Forelimb muscle (tissue), 1 donor: Measurements from ENCODE around the gene NRG3. TPM values are rescaled to one million over a fixed set of nuclear protein-coding genes. Genes with fewer than 3 reads are reported as not detected.

ENCODE experiments used
- DNase-seq: peaks from one replicate; pipeline ENCODE4 v3.0.0-alpha.2; 2013; ENCODE audit warnings: low read depth
- polyA plus RNA-seq: library from polyadenylated mRNA; unstranded; fragments of 120-200 nt; gene quantifications from one replicate; pipeline ENCODE4 v1.2.1, GENCODE V29; 2013; ENCODE audit not compliant: insufficient read length

The NRG3 gene
- polyA plus RNA-seq, 1 donor = 0.06 TPM

DNA sequence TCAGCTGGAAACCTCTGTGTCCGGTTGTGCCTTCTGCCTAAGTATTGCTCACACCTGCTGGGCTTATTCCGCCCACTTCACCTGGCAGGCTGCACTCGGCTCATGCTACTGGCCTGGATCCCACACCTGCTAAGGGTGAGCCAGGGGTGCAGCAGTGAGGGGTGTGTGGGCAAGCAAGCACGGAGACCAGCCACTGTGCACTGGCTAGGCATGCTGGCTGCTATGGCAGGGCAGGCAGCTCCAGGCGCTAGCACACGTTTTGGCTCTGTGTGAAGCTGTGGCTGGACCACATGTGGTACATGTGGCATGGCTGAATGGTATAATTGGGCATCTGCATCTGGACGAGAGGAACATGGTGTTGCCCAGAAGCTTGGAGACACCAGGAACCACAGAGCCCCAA is 940.7 kb downstream of the NRG3 start:
- no peak for DNase-seq

DNA sequence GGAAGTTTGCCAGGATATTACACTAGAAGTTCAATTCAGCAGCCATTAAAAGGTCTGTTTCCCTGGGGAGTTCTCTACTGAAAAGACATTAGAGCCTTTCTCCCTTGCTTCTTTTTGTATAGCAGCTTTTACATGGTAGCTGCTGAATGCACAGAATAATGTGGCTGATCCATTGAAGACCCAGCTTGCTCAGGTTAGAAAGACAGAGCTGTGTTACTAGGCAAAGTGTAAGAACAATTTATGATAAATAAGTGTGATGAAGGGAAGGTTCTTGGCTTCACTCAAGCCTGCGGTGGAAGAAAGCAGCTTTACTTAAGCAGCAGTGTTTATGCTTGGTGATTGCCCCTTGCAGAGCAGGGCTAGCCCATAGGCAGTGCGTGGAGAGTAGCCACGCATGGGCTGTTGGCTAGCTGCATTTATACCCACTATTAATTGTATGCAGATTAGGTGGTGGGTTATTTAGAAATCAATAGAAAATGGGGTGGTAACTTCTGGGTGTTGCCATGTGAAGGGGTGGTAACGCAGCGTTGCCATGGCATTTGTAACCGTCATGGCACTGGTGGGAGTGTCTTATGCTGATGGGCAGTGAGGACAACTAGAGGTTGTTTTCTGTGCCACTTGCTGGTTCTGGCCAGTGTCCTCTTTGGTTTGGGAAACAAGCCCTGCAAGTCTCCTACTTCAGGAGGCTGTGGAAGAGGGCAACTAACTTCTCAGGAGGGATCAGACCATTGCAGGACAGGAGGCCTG is 942.9 kb downstream of the NRG3 start:
- DNase-seq = no peak

DNA sequence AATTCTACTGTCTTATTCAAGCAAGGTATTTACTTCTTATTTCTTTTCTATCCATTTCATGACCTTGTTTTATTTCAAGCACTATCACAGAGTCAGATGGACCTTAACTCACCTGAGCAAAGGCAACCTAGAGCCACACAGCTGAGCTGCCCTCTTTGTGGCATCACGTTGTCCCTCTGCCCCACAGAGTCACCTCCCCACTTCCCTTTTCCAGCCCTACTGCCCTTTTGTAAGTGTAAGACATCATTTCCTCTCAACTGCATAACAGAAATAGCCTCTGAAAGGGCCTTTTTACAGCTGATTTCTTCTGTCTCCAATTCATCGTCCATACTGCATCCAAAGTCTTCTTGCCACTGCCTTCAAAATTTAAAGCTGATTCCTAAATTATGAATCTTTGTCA is 946.0 kb downstream of the NRG3 start:
- DNase-seq = no peak

DNA sequence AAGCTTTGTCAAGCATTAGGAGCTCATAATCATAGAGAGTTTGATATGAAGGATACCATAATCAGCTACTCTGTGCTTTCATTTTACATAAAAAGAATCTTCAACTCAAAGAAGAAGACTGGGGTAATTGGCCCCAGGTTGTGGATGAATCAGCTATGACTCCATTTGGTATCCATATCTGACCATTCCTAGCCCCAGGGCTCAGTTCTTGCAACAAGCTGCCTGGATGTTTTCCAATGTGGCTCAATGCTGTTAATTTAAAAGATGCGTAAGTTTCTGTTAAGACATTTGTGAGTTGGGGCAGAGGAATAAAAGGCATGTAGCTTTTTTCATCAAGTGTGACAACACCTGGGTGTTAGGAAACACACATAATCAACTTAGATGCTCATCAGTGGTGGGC is 951.1 kb downstream of the NRG3 start:
- DNase-seq = no peak

DNA sequence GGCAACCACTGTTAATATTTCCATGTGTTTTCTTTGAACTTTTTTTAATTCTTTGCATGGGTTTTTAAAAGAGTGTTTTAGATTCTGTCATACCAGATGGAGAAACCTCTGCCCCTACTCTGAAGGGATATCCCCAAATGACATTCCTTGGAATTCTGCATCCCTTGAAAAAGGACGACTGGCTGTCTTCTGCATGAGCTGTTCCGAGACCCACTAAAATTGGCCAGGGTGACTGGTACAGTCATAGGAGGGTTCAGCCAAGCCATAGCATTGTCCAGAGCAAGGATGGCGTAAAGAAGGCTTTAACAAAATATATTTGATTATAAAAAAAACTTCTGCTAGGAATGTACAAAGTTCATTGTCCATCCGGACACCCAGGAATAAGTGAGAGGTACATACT is 952.9 kb downstream of the NRG3 start:
- DNase-seq = no peak

DNA sequence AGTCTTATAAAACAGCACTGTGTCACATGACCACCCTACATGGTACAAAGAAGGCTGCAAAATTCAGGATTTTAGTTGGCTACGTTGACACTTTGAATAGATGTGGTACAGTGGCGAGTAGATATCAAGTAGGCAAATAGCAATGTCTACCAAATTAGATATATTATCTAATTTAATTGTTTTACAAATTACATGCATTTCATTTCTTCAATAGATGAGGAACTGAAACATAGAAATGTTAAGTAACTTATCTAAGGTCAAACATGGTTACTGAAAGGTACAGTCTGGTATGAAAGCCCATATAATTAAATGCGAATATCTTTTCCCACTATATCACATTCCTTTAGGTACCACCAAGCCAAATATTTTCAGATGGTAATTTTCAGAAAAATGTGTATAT is 972.2 kb downstream of the NRG3 start:
- no peak for DNase-seq

DNA sequence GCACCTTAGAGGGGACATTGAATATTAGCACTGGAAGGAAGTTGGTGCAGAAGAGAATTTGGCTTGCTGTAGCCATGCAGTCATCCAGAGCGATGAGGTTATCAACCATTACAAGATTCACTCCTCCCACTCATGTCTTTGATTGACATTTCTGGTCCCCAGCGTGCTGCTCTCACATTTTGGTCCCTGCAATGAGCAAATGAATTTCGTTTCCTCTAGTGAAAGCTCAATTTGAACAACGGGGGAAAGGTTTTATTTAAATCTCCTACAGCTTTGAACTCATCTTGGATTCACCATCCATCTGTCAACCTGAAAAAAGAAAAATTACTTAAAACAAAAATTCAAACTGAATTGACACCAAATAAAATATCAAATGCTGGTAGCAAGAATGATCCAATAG is 975.2 kb downstream of the NRG3 start:
- no peak for DNase-seq

DNA sequence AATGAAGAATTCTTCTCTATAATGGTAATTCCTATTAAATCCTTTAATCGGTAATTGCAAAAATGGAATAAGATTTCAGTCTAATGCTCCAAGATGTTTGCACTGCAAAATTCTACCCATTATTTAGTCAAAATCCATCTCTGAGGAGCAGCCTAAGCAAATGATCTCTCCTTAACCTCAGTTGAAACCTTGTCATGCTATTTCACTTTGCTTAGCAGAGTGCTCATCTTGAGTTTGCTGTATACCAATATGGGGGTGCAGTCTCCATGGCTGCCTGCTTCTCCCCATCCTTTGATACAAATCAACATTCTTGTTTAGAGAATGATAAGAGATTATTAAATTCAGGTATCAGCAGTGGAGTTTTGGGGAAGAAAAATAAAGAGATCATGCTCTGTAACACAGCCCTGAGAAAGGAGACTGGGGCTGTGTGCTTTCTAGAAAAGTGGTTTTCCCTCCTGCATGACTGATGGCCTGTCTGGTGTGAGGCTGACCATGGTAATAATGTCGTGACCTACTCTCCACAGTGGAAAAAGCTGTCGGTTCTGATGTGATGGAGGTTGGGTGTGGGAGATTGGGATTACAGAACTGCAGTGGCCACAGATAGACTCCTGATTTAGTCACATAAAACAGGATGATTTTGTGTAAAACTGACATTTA is 982.1 kb downstream of the NRG3 start:
- no peak for DNase-seq

DNA sequence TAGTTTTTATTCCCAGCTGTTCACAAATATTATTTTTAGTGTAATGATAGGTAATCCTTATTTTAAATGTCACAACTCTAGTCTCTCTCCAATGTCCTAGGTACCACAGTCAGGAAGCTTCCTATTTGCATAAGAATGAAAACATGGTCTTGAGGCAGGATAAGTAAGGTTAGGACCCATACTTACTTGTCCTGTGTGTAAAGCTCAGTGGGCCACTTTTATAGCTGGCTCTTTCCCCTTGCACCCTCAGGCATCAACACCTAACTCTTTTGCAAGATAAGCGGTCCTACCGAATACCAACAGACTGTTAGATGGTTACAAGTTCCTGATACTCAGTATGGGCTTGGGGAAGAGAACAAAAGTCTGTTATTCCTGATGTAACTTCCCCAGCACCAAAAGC is 986.9 kb downstream of the NRG3 start:
- no peak for DNase-seq

DNA sequence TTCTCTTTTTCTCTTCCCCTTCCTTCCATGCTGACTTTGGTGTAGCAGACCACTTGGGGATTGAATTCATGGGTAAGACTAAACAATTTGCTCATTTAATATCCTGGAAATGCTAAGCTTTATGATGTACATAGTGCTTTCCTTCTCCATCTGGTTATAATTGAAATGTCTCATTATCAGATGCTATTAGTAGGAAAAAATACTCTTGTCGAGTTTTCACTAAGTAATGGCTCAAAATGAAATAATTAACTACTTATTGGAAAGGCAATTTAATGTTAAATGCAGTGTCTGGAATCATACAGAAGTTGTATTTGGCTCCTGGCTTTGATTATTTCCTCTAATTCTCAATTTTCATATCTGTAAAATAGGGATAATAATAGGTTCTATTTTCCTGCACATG is 990.4 kb downstream of the NRG3 start:
- DNase-seq = no peak

DNA sequence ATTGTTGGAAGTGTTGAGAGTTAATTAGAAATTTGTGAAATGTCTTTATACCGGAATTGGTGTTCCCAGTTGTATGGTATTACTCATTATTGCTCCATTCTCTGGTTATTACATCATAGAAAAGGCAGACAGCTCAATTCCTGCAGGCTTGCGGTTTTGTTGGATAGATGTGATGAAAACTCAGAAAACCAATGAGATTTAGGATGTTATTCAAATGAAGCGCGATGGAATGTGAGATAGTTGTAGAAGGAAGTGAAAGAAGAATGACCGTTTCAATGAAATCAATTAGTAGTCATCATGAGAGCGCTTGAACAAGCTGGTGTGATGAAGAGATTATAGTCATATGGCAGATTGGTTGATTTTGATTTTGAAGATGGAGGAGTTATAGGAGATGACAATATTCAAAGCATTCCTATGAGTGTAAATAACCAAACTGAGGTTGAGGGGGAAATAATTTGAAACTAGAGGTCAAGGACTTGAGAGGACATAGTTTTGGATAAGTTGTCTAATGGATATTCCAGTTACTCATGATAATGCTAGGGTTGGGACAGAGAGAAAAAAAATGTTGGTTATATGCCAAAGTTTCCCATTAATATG is 991.5 kb downstream of the NRG3 start:
- no peak for DNase-seq

DNA sequence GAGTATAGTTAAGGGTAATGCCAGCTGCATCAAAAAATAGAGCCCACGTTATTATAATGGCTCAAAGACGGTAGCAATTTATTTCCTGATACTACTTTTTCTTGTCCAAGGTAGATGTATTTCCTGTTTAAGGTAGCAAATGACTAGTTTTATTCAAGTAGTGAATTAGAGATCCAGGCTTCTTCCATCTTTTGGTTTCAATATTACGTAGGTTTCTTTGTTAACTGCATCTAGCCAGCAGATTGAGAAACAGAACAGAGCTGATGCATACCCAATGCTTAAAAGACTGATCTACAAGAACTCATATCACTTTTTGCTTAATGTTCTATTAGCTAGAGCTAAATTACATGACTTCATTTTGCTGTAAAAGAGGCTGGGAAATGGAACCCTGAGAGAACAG is 992.1 kb downstream of the NRG3 start:
- DNase-seq = no peak

DNA sequence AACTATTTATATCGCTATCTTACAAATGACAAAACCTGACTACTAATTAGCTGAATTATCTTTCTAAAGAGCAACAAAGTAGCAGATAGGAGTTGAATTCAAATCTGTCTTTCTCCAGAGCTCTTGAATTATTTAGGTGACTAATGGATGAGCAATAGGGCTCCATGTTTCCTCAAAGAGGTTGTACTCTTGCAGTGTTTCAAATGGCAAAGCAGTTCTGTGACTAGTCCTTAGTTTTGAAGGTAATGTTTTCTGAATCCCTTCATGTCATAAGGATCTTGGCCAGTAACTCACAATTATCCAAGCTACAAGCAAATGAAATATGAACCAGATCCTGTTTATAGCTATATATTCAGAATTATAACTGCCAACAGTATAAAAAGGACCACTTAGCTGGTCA is 999.7 kb downstream of the NRG3 start:
- DNase-seq = no peak

DNA sequence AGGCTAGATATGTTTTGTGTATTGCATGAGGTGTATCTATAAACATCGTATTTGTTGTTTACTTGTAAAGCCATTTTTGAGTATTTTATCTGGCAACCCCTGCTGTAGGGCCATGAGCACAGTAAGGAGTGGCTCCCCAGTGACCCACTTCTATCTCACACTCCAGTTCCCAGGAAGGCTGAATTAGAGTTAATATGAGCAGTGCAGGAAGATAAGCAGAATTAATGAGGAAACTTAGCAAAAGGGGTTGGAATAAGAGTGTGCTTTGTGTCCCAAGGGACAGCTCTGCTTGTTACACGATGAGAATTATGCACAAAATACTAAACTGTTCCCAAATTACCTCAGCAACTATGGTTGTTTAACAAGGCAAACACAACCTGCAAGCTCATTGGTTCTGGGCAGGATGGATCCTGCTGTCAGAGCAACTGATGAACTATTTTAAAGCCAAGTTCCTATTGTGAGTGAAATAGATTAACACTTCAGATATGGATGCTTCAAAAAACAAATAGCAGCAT is 1005.8 kb downstream of the NRG3 start:
- DNase-seq = no peak

DNA sequence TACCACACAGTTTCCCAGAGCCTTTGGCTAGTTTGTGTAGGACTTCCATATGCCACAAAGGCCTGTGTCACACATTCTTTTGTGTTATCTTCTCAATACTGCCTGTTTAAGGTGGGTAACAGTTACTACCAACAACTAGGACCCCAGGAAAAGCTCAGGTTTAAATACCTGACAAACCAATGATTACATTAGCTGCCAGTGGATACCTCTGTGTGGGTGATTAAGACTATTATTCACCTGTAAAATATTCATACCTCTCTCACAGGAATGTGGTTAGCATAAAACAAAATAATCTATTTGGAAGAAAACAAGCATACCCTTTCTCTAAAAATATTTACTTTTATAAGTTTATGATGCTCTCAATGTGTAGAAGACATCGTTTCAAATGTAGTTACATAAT is 1007.7 kb downstream of the NRG3 start:
- DNase-seq = no peak

DNA sequence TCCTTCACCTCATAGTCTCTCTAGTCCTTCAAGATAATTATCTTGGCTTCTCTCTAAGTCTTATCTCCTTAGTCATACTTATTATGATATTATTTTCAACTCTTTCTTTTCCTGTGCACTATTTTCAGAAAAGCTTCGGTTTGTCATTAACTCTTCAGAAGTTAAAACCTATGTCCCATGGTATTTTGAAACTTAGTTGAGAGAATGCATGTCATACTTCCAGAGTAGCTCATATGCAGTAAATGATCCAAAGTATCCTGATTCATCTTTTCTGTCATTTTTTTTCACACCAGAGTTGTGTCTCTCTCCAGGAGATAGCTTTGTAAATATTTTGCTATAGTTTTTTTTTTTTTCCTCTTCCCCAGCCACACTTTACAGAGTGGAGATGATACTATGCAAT is 1008.6 kb downstream of the NRG3 start:
- no peak for DNase-seq

DNA sequence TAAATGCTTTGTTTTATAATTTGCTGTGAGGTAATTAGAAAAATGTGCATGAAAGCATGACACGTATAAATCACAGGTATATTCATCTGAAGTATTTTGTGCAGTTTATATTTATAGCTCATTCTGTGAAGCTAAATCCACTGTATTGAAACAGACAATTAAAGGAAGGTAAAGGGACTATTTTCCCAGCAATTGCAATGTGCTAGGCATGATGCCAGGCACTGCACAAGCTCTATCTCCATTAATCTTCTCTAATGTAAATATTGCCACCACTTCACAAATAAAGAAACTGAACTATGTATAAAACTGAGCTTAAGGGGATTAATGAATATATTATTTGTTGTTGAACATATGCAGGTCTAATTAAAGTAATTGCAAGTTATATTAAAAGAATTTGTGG is 1012.5 kb downstream of the NRG3 start:
- DNase-seq = no peak

DNA sequence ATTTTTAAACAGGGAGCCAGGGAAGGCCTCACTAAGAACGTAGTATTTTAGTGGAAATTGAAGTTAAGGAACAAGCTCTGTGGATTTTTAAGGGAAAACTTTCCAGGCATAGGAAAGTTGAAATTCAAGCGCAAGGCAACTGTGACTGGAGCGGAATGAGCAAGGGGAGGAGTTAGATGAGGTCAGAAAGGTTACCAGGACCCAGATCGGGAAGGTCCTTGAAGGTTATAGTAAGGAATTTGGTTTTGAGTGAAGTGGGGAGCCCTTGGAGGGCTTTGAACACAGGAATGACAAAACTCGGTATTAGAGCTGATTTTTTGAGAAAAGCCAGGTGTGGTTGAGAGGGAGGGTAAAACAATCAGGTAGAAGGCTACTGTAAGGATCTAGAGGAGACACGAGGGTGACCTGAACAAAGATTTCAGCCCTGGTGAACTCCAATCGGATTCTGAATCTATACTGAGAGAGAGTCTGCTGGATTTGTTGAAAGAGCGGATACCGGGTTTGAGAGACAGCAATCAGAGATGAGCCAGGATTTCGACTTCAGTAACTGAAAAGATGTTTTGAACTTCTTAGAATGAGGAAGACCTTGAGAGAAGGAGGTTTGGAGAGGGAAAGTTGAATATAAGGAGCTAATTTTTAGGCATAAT is 1013.9 kb downstream of the NRG3 start:
- no peak for DNase-seq

DNA sequence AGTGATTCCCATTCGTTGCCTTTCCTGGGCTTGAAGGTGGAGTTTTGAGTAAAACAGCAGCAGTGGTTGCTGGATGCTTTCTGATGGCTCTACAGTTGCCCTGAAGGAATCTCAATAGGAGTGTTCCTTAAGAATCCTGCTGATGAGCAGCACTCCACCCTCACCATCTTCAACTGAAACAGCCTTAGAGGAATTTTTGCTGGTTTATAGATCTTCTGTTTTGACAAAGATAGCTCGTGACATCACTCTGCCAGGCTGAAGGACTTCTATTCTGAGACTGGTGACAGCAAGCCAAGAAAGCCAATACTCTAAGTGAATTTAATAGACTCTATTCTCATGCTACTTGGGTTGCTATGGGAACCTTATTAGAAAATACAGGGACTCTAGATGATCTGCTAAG is 1014.7 kb downstream of the NRG3 start:
- no peak for DNase-seq

DNA sequence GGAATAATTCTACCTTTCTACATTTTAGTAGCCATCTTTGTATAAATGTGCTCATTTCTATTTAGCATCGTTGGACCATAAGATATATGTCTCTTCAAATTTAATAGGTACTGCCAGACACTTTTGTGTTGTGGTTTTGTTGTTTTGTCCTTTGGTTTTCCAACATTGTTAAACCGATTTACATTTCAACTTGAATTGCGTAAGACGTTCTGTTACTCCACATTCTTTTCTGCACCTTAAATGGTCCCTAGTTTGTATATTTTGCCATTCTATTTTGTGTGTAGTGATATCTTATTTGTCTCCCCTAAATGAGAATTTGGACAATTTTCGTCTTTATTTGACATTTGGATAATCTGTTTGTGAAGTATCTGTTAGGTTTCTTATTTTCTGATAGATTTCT is 1015.6 kb downstream of the NRG3 start:
- no peak for DNase-seq

DNA sequence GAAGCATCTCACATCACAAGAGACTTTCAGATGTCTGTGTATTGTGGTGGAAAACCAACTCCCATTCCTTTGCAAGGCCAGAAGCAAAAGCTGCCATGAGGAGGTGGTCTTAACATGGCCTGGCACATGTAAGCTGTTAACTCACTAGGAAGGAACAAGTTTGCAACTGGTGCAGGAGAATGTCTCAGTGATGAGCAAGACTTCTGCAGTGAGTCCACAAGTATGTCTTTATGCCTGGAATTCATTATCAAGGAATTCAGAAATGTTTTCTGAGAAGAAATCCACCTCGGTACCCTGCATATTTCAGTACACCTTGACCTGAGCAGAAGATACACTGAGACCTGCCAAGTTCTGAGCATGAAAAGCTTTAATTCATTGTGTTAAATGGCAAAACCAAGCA is 1033.1 kb downstream of the NRG3 start:
- no peak for DNase-seq

DNA sequence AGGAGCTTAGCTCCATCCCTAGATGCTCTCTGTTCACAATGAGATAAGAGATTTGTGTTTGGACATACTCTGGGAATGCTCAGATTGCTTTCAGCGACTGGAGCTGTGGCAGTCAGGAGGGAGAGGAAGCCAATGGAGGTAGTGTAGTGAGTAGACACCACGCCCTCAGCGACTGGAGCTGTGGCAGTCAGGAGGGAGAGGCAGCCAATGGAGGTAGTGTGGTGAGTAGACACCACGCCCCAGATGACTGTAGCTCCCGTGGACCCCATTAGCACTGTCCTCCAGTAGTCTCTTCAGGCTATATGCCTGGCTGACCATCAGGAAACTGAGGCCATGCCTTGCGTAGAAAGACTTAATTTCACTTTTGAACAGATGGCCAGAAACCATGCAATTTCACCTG is 1033.8 kb downstream of the NRG3 start:
- no peak for DNase-seq

DNA sequence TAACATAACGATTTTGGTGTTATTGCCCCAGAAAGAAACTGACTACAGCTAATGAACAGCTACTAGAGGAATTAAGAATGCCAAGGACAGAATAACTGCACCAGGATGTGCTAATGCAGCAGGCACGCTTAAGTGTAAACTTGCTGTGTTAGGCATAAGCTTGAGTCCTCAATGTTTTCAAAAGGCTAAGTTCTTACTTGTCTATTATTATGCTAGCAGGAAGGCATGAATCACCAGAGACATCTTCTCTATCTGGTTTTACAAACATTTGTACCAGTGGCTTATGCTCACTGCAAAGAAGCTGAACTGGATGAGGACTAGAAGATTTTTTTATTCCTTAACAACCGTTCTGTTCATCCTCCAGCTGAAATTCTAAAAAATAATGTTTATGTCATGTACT is 1035.3 kb downstream of the NRG3 start:
- no peak for DNase-seq
